HepG2 (cell line): ENCODE data around the gene ADGRE2.

ENCODE experiments used
- AFF4 ChIP-seq: sonication (generic); formaldehyde crosslinking; IDR thresholded peaks from 2 replicates; pipeline ENCODE4 v1.4.0; 2020; ENCODE audit warnings: missing genetic modification reagents
- CREB1 ChIP-seq, 2 experiments: fragments of 450-650 bp in 1 of 2; IDR thresholded peaks; 2 replicates each; pipeline ENCODE4 v1.6.1; 2016 to 2017; ENCODE audit warnings: control low read depth in 1 of 2, mild to moderate bottlenecking in 1 of 2, missing compliant biosample characterization in 1 of 2, missing genetic modification characterization in 1 of 2
- CTCF ChIP-seq: sonication (generic); formaldehyde crosslinking; IDR thresholded peaks from 2 replicates; pipeline ENCODE4 v1.5.0; 2020; ENCODE audit warnings: mild to moderate bottlenecking, missing genetic modification reagents, moderate library complexity
- HNF4G ChIP-seq, 2 experiments: sonication (generic) in 1 of 2; formaldehyde crosslinking in 1 of 2; IDR thresholded peaks; 2 replicates each; pipeline versions ENCODE4 v1.4.0 to v1.6.1; 2011 to 2020; ENCODE audit warnings: borderline replicate concordance in 2 of 2, low read depth in 2 of 2, mild to moderate bottlenecking in 2 of 2, low read length in 1 of 2, missing genetic modification reagents in 1 of 2, moderate library complexity in 1 of 2
- MAX ChIP-seq: IDR thresholded peaks from 2 replicates; pipeline ENCODE4 v1.6.1; 2012; ENCODE audit warnings: inconsistent platforms
- MXI1 ChIP-seq: IDR thresholded peaks from 3 replicates; pipeline ENCODE4 v1.6.1; 2012; ENCODE audit warnings: low read depth, low read length, inconsistent platforms, borderline replicate concordance
- RERE ChIP-seq: IDR thresholded peaks from 2 replicates; pipeline ENCODE4 v1.6.1; 2016; ENCODE audit warnings: low read depth, missing genetic modification reagents, missing compliant biosample characterization
- RFX5 ChIP-seq: IDR thresholded peaks from 2 replicates; pipeline ENCODE4 v1.6.1; 2011; ENCODE audit warnings: low read depth, low read length, improper control_type of control experiment
- TFDP2 ChIP-seq: sonication (generic); formaldehyde crosslinking; IDR thresholded peaks from 2 replicates; pipeline ENCODE4 v1.4.0; 2020; ENCODE audit warnings: missing genetic modification reagents
- ZBTB39 ChIP-seq: sonication (generic); formaldehyde crosslinking; IDR thresholded peaks from 2 replicates; pipeline ENCODE4 v1.5.0; 2020; ENCODE audit warnings: missing genetic modification reagents
- ZNF780A ChIP-seq: sonication (generic); formaldehyde crosslinking; IDR thresholded peaks from 2 replicates; pipeline ENCODE4 v1.8.0; 2022; ENCODE audit warnings: mild to moderate bottlenecking, missing genetic modification reagents, moderate library complexity

- TF ChIP-seq CREB1 (IDR thresholded peaks at IDR 0.05) = no peak
- no peak for TF ChIP-seq CREB1 (CRISPR knock-in tag; IDR thresholded peaks at IDR 0.05)
- TF ChIP-seq ZNF780A = no peak
- TF ChIP-seq CTCF (CRISPR knock-in tag) = peak; percentile 66
- TF ChIP-seq RERE = no peak
- TF ChIP-seq TFDP2 (CRISPR knock-in tag) = no peak
- TF ChIP-seq ZBTB39 = no peak
- TF ChIP-seq MAX = no peak
- no peak for TF ChIP-seq AFF4 (CRISPR knock-in tag)
- no peak for TF ChIP-seq MXI1
- no peak for TF ChIP-seq HNF4G (IDR thresholded peaks at IDR 0.05; ENCODE audit: borderline replicate concordance, low read depth, low read length)
- no peak for TF ChIP-seq HNF4G (CRISPR knock-in tag; IDR thresholded peaks at IDR 0.05; ENCODE audit: borderline replicate concordance, low read depth)
- no peak for TF ChIP-seq RFX5
These were observed 91.9 kb downstream of the ADGRE2 start for GRCh38 chr19:14686411-14686810.
